HEK293 (cell line): ENCODE results near the gene PRR19.
A peak's percentile ranks its signal among the peaks of the same experiment; 100 is the strongest.

Experiments used
- BCL11B ChIP-seq: fragments of 450-650 bp; formaldehyde crosslinking; IDR thresholded peaks from 2 replicates; pipeline ENCODE4 v1.5.1; 2016; ENCODE audit warnings: low read depth, missing biosample characterization, missing genetic modification characterization
- GFI1B ChIP-seq: fragments of 450-650 bp; formaldehyde crosslinking; IDR thresholded peaks from 2 replicates; pipeline ENCODE4 v1.5.1; 2016; ENCODE audit warnings: missing biosample characterization, missing genetic modification characterization
- KLF8 ChIP-seq: fragments of 450-650 bp; formaldehyde crosslinking; IDR thresholded peaks from 2 replicates; pipeline ENCODE4 v1.5.1; 2016; ENCODE audit warnings: missing biosample characterization, missing genetic modification characterization
- MZF1 ChIP-seq: fragments of 450-650 bp; formaldehyde crosslinking; IDR thresholded peaks from 2 replicates; pipeline ENCODE4 v1.5.1; 2017; ENCODE audit warnings: missing biosample characterization, missing genetic modification characterization, borderline replicate concordance
- SALL2 ChIP-seq: fragments of 450-650 bp; formaldehyde crosslinking; IDR thresholded peaks from 2 replicates; pipeline ENCODE4 v1.5.0; 2017; ENCODE audit warnings: missing biosample characterization, mild to moderate bottlenecking, missing genetic modification characterization, borderline replicate concordance
- SCRT2 ChIP-seq: fragments of 450-650 bp; formaldehyde crosslinking; IDR thresholded peaks from 2 replicates; pipeline ENCODE4 v1.5.1; 2016; ENCODE audit warnings: missing biosample characterization, missing genetic modification characterization
- SETDB1 ChIP-seq: IDR thresholded peaks from one replicate; pipeline ENCODE4 v1.6.1; 2017; ENCODE audit warnings: mild to moderate bottlenecking, low read length, moderate library complexity, mixed read lengths; ENCODE audit not compliant: insufficient read length
- SP7 ChIP-seq: fragments of 450-650 bp; formaldehyde crosslinking; IDR thresholded peaks from 2 replicates; pipeline ENCODE4 v1.5.1; 2016; ENCODE audit warnings: missing biosample characterization, missing genetic modification characterization
- WT1 ChIP-seq: fragments of 450-650 bp; formaldehyde crosslinking; IDR thresholded peaks from 2 replicates; pipeline ENCODE4 v1.5.1; 2016; ENCODE audit warnings: missing biosample characterization, missing genetic modification characterization
- YY1 ChIP-seq: fragments of 450-650 bp; formaldehyde crosslinking; IDR thresholded peaks from 2 replicates; pipeline ENCODE4 v1.5.1; 2018; ENCODE audit warnings: missing biosample characterization, missing genetic modification characterization
- ZEB2 ChIP-seq: fragments of 450-650 bp; formaldehyde crosslinking; IDR thresholded peaks from 2 replicates; pipeline ENCODE4 v1.5.1; 2016; ENCODE audit warnings: missing biosample characterization, missing genetic modification characterization
- ZNF112 ChIP-seq: fragments of 450-650 bp; formaldehyde crosslinking; IDR thresholded peaks from 2 replicates; pipeline ENCODE4 v1.5.0; 2017; ENCODE audit warnings: missing biosample characterization, missing genetic modification characterization
- ZNF223 ChIP-seq: fragments of 450-650 bp; formaldehyde crosslinking; IDR thresholded peaks from 2 replicates; pipeline ENCODE4 v1.5.1; 2016; ENCODE audit warnings: missing biosample characterization, missing genetic modification characterization
- ZNF391 ChIP-seq: fragments of 450-650 bp; formaldehyde crosslinking; IDR thresholded peaks from 2 replicates; pipeline ENCODE4 v1.5.1; 2016; ENCODE audit warnings: low read depth, missing biosample characterization, missing genetic modification characterization, borderline replicate concordance
- ZNF394 ChIP-seq: fragments of 450-650 bp; formaldehyde crosslinking; IDR thresholded peaks from 2 replicates; pipeline ENCODE4 v1.5.1; 2016; ENCODE audit warnings: missing biosample characterization, missing genetic modification characterization, mild to moderate bottlenecking, moderate library complexity, borderline replicate concordance
- ZNF596 ChIP-seq: fragments of 450-650 bp; IDR thresholded peaks from 2 replicates; pipeline ENCODE4 v1.5.0; 2018; ENCODE audit warnings: missing biosample characterization, mild to moderate bottlenecking, missing genetic modification characterization, moderate library complexity
- ZNF610 ChIP-seq: fragments of 450-650 bp; formaldehyde crosslinking; IDR thresholded peaks from 2 replicates; pipeline ENCODE4 v1.5.1; 2016; ENCODE audit warnings: missing biosample characterization, missing genetic modification characterization, borderline replicate concordance
- ZNF701 ChIP-seq: fragments of 450-650 bp; formaldehyde crosslinking; IDR thresholded peaks from 2 replicates; pipeline ENCODE4 v1.5.1; 2016; ENCODE audit warnings: missing biosample characterization, missing genetic modification characterization
- TF ChIP-seq, protein P1 (sequence below): fragments of 450-650 bp; formaldehyde crosslinking; IDR thresholded peaks from 2 replicates; pipeline ENCODE4 v1.5.1; 2016; ENCODE audit warnings: missing biosample characterization, missing genetic modification characterization
- TF ChIP-seq, protein P2 (sequence below): fragments of 450-650 bp; formaldehyde crosslinking; IDR thresholded peaks from 2 replicates; pipeline ENCODE4 v1.5.1; 2016; ENCODE audit warnings: missing biosample characterization, missing genetic modification characterization
- TF ChIP-seq, protein P3 (sequence below): fragments of 450-650 bp; formaldehyde crosslinking; IDR thresholded peaks from 2 replicates; pipeline ENCODE4 v1.5.1; 2016; ENCODE audit warnings: missing biosample characterization, missing genetic modification characterization
- TF ChIP-seq, protein P4 (sequence below): fragments of 450-650 bp; formaldehyde crosslinking; optimal IDR thresholded peaks from 2 replicates; pipeline ENCODE3; 2016; ENCODE audit warnings: missing biosample characterization, mild to moderate bottlenecking, missing genetic modification characterization
- TF ChIP-seq, protein P5 (sequence below): fragments of 450-650 bp; formaldehyde crosslinking; IDR thresholded peaks from 2 replicates; pipeline ENCODE4 v1.5.1; 2016; ENCODE audit warnings: missing biosample characterization, missing genetic modification characterization, borderline replicate concordance
- TF ChIP-seq, protein P6 (sequence below): fragments of 450-650 bp; formaldehyde crosslinking; IDR thresholded peaks from 2 replicates; pipeline ENCODE4 v1.5.1; 2016; ENCODE audit warnings: missing biosample characterization, missing genetic modification characterization
- TF ChIP-seq, protein P7 (sequence below): fragments of 450-650 bp; formaldehyde crosslinking; IDR thresholded peaks from 2 replicates; pipeline ENCODE4 v1.5.1; 2016; ENCODE audit warnings: missing biosample characterization, missing genetic modification characterization

The PRR19 gene

DNA sequence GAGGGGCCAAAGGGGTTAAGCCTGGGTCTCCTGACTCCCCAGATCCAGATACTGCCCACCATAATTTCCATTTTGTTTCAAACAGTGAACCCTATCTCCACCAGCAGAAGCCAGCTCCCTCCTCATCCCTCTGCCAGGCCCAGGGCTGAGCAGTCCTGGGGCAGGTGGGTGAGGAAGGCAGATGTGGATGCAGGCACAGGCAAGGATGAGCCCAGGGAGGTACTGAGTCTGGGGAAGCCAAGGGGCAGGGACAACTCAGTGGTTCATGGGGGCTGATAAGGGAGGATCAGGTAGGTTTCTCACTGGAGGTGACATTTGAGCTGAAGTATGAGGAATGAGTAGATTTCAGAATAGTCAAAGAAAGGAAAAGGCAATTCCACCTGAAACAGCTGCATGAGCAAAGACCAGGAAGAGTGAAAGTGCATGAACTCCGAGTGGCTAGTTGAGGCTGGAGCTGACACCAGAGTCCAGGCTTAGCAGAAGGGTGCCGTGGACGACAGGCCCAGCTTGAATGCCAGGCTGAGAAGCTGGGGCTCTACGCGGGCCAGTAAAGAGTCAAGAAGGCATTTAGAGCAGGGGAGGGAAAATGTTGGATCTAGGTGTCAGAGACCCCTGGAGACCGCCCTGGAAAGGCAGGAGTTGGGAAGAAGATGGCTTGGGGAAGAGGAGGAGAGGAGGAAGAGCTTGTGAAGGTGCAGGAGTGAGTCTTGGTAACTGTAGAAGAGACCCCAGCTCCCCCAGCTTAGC lies 22.6 kb upstream of the PRR19 start (continued):
- TF ChIP-seq SETDB1 (no peak), ZNF223 (no peak), ZNF391 (tag by site-specific recombination) (peak; percentile 65; the same call in 1 of the 2 replicates), ZNF112 (no peak), WT1 (tag by site-specific recombination) (no peak), ZNF701 (tag by site-specific recombination) (no peak), SP7 (tag by site-specific recombination) (no peak), SCRT2 (no peak), ZEB2 (no peak), KLF8 (tag by site-specific recombination) (no peak), ZNF394 (tag by site-specific recombination) (no peak), BCL11B (no peak), SALL2 (tag by site-specific recombination) (0 out of 2 replicates have a peak, but pooled peaks have one; percentile 23), YY1 (no peak), GFI1B (tag by site-specific recombination) (no peak), ZNF610 (no peak), ZNF596 (tag by site-specific recombination) (no peak), MZF1 (no peak)
- TF ChIP-seq, protein P1, sequence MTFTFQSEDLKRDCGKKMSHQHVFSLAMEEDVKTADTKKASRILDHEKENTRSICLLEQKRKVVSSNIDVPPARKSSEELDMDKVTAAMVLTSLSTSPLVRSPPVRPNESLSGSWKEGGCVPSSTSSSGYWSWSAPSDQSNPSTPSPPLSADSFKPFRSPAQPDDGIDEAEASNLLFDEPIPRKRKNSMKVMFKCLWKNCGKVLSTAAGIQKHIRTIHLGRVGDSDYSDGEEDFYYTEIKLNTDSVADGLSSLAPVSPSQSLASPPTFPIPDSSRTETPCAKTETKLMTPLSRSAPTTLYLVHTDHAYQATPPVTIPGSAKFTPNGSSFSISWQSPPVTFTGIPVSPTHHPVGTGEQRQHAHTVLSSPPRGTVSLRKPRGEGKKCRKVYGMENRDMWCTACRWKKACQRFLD (tag by site-specific recombination): no peak
- TF ChIP-seq, protein P2, sequence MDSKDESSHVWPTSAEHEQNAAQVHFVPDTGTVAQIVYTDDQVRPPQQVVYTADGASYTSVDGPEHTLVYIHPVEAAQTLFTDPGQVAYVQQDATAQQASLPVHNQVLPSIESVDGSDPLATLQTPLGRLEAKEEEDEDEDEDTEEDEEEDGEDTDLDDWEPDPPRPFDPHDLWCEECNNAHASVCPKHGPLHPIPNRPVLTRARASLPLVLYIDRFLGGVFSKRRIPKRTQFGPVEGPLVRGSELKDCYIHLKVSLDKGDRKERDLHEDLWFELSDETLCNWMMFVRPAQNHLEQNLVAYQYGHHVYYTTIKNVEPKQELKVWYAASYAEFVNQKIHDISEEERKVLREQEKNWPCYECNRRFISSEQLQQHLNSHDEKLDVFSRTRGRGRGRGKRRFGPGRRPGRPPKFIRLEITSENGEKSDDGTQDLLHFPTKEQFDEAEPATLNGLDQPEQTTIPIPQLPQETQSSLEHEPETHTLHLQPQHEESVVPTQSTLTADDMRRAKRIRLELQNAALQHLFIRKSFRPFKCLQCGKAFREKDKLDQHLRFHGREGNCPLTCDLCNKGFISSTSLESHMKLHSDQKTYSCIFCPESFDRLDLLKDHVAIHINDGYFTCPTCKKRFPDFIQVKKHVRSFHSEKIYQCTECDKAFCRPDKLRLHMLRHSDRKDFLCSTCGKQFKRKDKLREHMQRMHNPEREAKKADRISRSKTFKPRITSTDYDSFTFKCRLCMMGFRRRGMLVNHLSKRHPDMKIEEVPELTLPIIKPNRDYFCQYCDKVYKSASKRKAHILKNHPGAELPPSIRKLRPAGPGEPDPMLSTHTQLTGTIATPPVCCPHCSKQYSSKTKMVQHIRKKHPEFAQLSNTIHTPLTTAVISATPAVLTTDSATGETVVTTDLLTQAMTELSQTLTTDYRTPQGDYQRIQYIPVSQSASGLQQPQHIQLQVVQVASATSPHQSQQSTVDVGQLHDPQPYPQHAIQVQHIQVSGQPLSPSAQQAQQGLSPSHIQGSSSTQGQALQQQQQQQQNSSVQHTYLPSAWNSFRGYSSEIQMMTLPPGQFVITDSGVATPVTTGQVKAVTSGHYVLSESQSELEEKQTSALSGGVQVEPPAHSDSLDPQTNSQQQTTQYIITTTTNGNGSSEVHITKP (tag by site-specific recombination): no peak
- TF ChIP-seq, protein P3, sequence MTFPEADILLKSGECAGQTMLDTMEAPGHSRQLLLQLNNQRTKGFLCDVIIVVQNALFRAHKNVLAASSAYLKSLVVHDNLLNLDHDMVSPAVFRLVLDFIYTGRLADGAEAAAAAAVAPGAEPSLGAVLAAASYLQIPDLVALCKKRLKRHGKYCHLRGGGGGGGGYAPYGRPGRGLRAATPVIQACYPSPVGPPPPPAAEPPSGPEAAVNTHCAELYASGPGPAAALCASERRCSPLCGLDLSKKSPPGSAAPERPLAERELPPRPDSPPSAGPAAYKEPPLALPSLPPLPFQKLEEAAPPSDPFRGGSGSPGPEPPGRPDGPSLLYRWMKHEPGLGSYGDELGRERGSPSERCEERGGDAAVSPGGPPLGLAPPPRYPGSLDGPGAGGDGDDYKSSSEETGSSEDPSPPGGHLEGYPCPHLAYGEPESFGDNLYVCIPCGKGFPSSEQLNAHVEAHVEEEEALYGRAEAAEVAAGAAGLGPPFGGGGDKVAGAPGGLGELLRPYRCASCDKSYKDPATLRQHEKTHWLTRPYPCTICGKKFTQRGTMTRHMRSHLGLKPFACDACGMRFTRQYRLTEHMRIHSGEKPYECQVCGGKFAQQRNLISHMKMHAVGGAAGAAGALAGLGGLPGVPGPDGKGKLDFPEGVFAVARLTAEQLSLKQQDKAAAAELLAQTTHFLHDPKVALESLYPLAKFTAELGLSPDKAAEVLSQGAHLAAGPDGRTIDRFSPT (tag by site-specific recombination): no peak
- TF ChIP-seq, protein P4, sequence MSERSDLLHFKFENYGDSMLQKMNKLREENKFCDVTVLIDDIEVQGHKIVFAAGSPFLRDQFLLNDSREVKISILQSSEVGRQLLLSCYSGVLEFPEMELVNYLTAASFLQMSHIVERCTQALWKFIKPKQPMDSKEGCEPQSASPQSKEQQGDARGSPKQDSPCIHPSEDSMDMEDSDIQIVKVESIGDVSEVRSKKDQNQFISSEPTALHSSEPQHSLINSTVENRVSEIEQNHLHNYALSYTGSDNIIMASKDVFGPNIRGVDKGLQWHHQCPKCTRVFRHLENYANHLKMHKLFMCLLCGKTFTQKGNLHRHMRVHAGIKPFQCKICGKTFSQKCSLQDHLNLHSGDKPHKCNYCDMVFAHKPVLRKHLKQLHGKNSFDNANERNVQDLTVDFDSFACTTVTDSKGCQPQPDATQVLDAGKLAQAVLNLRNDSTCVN (tag by site-specific recombination): no peak
- TF ChIP-seq, protein P5, sequence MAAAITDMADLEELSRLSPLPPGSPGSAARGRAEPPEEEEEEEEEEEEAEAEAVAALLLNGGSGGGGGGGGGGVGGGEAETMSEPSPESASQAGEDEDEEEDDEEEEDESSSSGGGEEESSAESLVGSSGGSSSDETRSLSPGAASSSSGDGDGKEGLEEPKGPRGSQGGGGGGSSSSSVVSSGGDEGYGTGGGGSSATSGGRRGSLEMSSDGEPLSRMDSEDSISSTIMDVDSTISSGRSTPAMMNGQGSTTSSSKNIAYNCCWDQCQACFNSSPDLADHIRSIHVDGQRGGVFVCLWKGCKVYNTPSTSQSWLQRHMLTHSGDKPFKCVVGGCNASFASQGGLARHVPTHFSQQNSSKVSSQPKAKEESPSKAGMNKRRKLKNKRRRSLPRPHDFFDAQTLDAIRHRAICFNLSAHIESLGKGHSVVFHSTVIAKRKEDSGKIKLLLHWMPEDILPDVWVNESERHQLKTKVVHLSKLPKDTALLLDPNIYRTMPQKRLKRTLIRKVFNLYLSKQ (tag by site-specific recombination): no peak
- TF ChIP-seq, protein P6, sequence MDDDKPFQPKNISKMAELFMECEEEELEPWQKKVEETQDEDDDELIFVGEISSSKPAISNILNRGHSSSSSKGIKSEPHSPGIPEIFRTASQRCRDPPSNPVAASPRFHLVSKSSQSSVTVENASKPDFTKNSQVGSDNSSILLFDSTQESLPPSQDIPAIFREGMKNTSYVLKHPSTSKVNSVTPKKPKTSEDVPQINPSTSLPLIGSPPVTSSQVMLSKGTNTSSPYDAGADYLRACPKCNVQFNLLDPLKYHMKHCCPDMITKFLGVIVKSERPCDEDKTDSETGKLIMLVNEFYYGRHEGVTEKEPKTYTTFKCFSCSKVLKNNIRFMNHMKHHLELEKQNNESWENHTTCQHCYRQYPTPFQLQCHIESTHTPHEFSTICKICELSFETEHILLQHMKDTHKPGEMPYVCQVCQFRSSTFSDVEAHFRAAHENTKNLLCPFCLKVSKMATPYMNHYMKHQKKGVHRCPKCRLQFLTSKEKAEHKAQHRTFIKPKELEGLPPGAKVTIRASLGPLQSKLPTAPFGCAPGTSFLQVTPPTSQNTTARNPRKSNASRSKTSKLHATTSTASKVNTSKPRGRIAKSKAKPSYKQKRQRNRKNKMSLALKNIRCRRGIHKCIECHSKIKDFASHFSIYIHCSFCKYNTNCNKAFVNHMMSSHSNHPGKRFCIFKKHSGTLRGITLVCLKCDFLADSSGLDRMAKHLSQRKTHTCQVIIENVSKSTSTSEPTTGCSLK: no peak
- TF ChIP-seq, protein P7, sequence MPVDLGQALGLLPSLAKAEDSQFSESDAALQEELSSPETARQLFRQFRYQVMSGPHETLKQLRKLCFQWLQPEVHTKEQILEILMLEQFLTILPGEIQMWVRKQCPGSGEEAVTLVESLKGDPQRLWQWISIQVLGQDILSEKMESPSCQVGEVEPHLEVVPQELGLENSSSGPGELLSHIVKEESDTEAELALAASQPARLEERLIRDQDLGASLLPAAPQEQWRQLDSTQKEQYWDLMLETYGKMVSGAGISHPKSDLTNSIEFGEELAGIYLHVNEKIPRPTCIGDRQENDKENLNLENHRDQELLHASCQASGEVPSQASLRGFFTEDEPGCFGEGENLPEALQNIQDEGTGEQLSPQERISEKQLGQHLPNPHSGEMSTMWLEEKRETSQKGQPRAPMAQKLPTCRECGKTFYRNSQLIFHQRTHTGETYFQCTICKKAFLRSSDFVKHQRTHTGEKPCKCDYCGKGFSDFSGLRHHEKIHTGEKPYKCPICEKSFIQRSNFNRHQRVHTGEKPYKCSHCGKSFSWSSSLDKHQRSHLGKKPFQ (tag by site-specific recombination): no peak
